Measurements from ENCODE around the gene CLCA4. TPM values are rescaled to one million over a fixed set of nuclear protein-coding genes. Genes with fewer than 3 reads are reported as not detected.

CLCA4 gene
- total and polyA plus RNA-seq, 9 of the 15 experiments (the other 6 are each of a cell fraction or from before 2014, with no cell fraction given), result not detected

DNA sequence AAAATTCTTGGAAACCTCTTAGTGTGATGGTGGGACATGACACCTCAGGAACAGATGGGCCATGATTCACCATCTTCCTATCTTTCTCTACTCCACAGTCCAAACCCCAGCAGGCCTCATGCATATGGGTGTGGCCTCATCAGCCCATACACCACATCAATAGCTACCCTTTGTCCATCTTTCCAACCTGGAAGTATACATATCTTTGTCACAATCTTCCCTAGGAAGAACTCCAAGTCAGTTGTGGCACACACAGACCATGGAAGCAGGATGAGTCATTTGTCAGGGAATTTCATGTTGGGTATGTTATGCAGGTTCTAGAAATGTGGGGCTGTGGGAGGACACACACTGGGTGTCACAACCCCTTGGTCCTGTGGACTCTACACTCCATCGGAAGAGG is 30.5 kb upstream of the CLCA4 start (continued):
- TF ChIP-seq E2F8 (IDR thresholded peaks at IDR 0.05; ENCODE audit: low read depth, partially characterized antibody) (no peak), HDAC1 (IDR thresholded peaks at IDR 0.05) (no peak), BACH1 (tag; IDR thresholded peaks at IDR 0.05) (no peak), ZNF431 (CRISPR knock-in tag; IDR thresholded peaks at IDR 0.05) (no peak), NR2F6 (CRISPR knock-in tag; IDR thresholded peaks at IDR 0.05) (no peak), POLR2G (IDR thresholded peaks at IDR 0.05; ENCODE audit: low read depth, low read length) (no peak), MTA1 (IDR thresholded peaks at IDR 0.05; ENCODE audit: borderline replicate concordance) (no peak), PML (IDR thresholded peaks at IDR 0.05; ENCODE audit: low read length) (no peak)
- TF ChIP-seq, protein P1, sequence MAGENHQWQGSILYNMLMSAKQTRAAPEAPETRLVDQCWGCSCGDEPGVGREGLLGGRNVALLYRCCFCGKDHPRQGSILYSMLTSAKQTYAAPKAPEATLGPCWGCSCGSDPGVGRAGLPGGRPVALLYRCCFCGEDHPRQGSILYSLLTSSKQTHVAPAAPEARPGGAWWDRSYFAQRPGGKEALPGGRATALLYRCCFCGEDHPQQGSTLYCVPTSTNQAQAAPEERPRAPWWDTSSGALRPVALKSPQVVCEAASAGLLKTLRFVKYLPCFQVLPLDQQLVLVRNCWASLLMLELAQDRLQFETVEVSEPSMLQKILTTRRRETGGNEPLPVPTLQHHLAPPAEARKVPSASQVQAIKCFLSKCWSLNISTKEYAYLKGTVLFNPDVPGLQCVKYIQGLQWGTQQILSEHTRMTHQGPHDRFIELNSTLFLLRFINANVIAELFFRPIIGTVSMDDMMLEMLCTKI (IDR thresholded peaks at IDR 0.05; ENCODE audit: partially characterized antibody), result no peak

Data from K562 (cell line).